ENCODE data around the gene PLEKHG5.

PLEKHG5 gene

GRCh38 chr1:6505367-6506209 is 14.1 kb upstream of the PLEKHG5 start:
- no peak overlapping the region for H3K4me3 ChIP-seq (ENCODE audit: low read length)
- H3K9me3 ChIP-seq (ENCODE audit: control insufficient read depth, insufficient read depth, low read length): no peaks in the 10 kb centered on the region
- DNase-seq (ENCODE audit: low read depth, low spot score): no peak
- WGBS (ENCODE audit: insufficient coverage, insufficient read length): no CpG with 5 or more reads among the region's 31 CpGs
- H3K36me3 ChIP-seq (ENCODE audit: control insufficient read depth, insufficient read depth, low read length): no peaks in the 10 kb centered on the region
- no peaks in the 10 kb centered on the region for H3K27me3 ChIP-seq (ENCODE audit: control insufficient read depth, insufficient read depth, low read length)
- H3K4me1 ChIP-seq (ENCODE audit: control insufficient read depth, insufficient read depth, low read length): peaks cover 4% of the 10 kb centered on the region; the same call in 1 of the 2 replicates
- H3K27ac ChIP-seq (ENCODE audit: low read length): no peak overlapping the region

- no peak for DNase-seq (ENCODE audit: low read depth, low spot score)
- WGBS (ENCODE audit: insufficient coverage, insufficient read length): no CpG with 5 or more reads among the region's 15 CpGs
- H3K27me3 ChIP-seq (ENCODE audit: control insufficient read depth, insufficient read depth, low read length): no peaks in the 10 kb centered on the region
- no peak overlapping the region for H3K27ac ChIP-seq (ENCODE audit: low read length)
- no peak overlapping the region for H3K4me3 ChIP-seq (ENCODE audit: low read length)
- no peaks in the 10 kb centered on the region for H3K36me3 ChIP-seq (ENCODE audit: control insufficient read depth, insufficient read depth, low read length)
- H3K4me1 ChIP-seq (ENCODE audit: control insufficient read depth, insufficient read depth, low read length): peaks cover 4% of the 10 kb centered on the region; the same call in 1 of the 2 replicates
- H3K9me3 ChIP-seq (ENCODE audit: control insufficient read depth, insufficient read depth, low read length): no peaks in the 10 kb centered on the region
These were observed 13.4 kb upstream of the PLEKHG5 start for GRCh38 chr1:6504887-6505286.

- Histone ChIP-seq H3K36me3 (ENCODE audit: control insufficient read depth, insufficient read depth, low read length) (no peaks in the 10 kb centered on the region), H3K4me3 (ENCODE audit: low read length) (no peak overlapping the region), H3K27ac (ENCODE audit: low read length) (no peak overlapping the region), H3K27me3 (ENCODE audit: control insufficient read depth, insufficient read depth, low read length) (no peaks in the 10 kb centered on the region), H3K4me1 (ENCODE audit: control insufficient read depth, insufficient read depth, low read length) (peaks cover 4% of the 10 kb centered on the region; the same call in 1 of the 2 replicates), H3K9me3 (ENCODE audit: control insufficient read depth, insufficient read depth, low read length) (no peaks in the 10 kb centered on the region)
- DNase-seq (ENCODE audit: low read depth, low spot score): no peak
- WGBS (ENCODE audit: insufficient coverage, insufficient read length): no CpG with 5 or more reads among the region's 20 CpGs
These were observed 12.6 kb upstream of the PLEKHG5 start for GRCh38 chr1:6503884-6504602.

- no CpG with 5 or more reads among the region's 31 CpGs for whole genome bisulfite sequencing (ENCODE audit: insufficient coverage, insufficient read length)
These were observed 10.8 kb upstream of the PLEKHG5 start for GRCh38 chr1:6502000-6502891.

GRCh38 chr1:6501279-6501813 is 9.9 kb upstream of the PLEKHG5 start:
- no peak overlapping the region for H3K27ac ChIP-seq (ENCODE audit: low read length)
- H3K4me3 ChIP-seq (ENCODE audit: low read length): no peak overlapping the region
- peaks cover 4% of the 10 kb centered on the region; the same call in 1 of the 2 replicates for H3K4me1 ChIP-seq (ENCODE audit: control insufficient read depth, insufficient read depth, low read length)
- no peaks in the 10 kb centered on the region for H3K36me3 ChIP-seq (ENCODE audit: control insufficient read depth, insufficient read depth, low read length)
- no CpG with 5 or more reads among the region's 10 CpGs for WGBS (ENCODE audit: insufficient coverage, insufficient read length)
- H3K9me3 ChIP-seq (ENCODE audit: control insufficient read depth, insufficient read depth, low read length): no peaks in the 10 kb centered on the region
- no peaks in the 10 kb centered on the region; the same call in 1 of the 2 replicates for H3K27me3 ChIP-seq (ENCODE audit: control insufficient read depth, insufficient read depth, low read length)
- DNase-seq (ENCODE audit: low read depth, low spot score): no peak

More at GRCh38 chr1:6502000-6502891, 10.8 kb upstream of the PLEKHG5 start:
- Histone ChIP-seq H3K4me3 (ENCODE audit: low read length) (no peak overlapping the region), H3K27ac (ENCODE audit: low read length) (no peak overlapping the region), H3K27me3 (ENCODE audit: control insufficient read depth, insufficient read depth, low read length) (no peaks in the 10 kb centered on the region), H3K36me3 (ENCODE audit: control insufficient read depth, insufficient read depth, low read length) (no peaks in the 10 kb centered on the region), H3K9me3 (ENCODE audit: control insufficient read depth, insufficient read depth, low read length) (no peaks in the 10 kb centered on the region), H3K4me1 (ENCODE audit: control insufficient read depth, insufficient read depth, low read length) (peaks cover 6% of the 10 kb centered on the region; the same call in 1 of the 2 replicates)
- no peak for DNase-seq (ENCODE audit: low read depth, low spot score)

GRCh38 chr1:6500544-6501278 is 9.2 kb upstream of the PLEKHG5 start:
- Histone ChIP-seq H3K27ac (ENCODE audit: low read length) (no peak overlapping the region), H3K36me3 (ENCODE audit: control insufficient read depth, insufficient read depth, low read length) (no peaks in the 10 kb centered on the region), H3K27me3 (ENCODE audit: control insufficient read depth, insufficient read depth, low read length) (no peaks in the 10 kb centered on the region; the same call in 1 of the 2 replicates), H3K9me3 (ENCODE audit: control insufficient read depth, insufficient read depth, low read length) (no peaks in the 10 kb centered on the region), H3K4me3 (ENCODE audit: low read length) (no peak overlapping the region), H3K4me1 (ENCODE audit: control insufficient read depth, insufficient read depth, low read length) (peaks cover 9% of the 10 kb centered on the region)
- no CpG with 5 or more reads among the region's 27 CpGs for WGBS (ENCODE audit: insufficient coverage, insufficient read length)
- DNase-seq (ENCODE audit: low read depth, low spot score): no peak

GRCh38 chr1:6499296-6499695 is 7.8 kb upstream of the PLEKHG5 start:
- DNase-seq (ENCODE audit: low read depth, low spot score): no peak
- H3K9me3 ChIP-seq (ENCODE audit: control insufficient read depth, insufficient read depth, low read length): no peaks in the 10 kb centered on the region
- peaks cover 11% of the 10 kb centered on the region for H3K4me1 ChIP-seq (ENCODE audit: control insufficient read depth, insufficient read depth, low read length)
- no peak overlapping the region for H3K4me3 ChIP-seq (ENCODE audit: low read length)
- H3K27ac ChIP-seq (ENCODE audit: low read length): no peak overlapping the region
- WGBS (ENCODE audit: insufficient coverage, insufficient read length): no CpG with 5 or more reads among the region's 4 CpGs
- no peaks in the 10 kb centered on the region; the same call in 1 of the 2 replicates for H3K36me3 ChIP-seq (ENCODE audit: control insufficient read depth, insufficient read depth, low read length)
- no peaks in the 10 kb centered on the region; the same call in 1 of the 2 replicates for H3K27me3 ChIP-seq (ENCODE audit: control insufficient read depth, insufficient read depth, low read length)

GRCh38 chr1:6498576-6499111 is 7.2 kb upstream of the PLEKHG5 start:
- peaks cover 8% of the 10 kb centered on the region for H3K4me1 ChIP-seq (ENCODE audit: control insufficient read depth, insufficient read depth, low read length)
- WGBS (ENCODE audit: insufficient coverage, insufficient read length): no CpG with 5 or more reads among the region's 13 CpGs
- no peaks in the 10 kb centered on the region for H3K9me3 ChIP-seq (ENCODE audit: control insufficient read depth, insufficient read depth, low read length)
- no peaks in the 10 kb centered on the region; the same call in 1 of the 2 replicates for H3K36me3 ChIP-seq (ENCODE audit: control insufficient read depth, insufficient read depth, low read length)
- no peak overlapping the region for H3K4me3 ChIP-seq (ENCODE audit: low read length)
- H3K27me3 ChIP-seq (ENCODE audit: control insufficient read depth, insufficient read depth, low read length): no peaks in the 10 kb centered on the region; the same call in 1 of the 2 replicates
- no peak overlapping the region for H3K27ac ChIP-seq (ENCODE audit: low read length)
- no peak for DNase-seq (ENCODE audit: low read depth, low spot score)

- H3K27me3 ChIP-seq (ENCODE audit: control insufficient read depth, insufficient read depth, low read length): no peaks in the 10 kb centered on the region; the same call in 1 of the 2 replicates
These were observed 6.6 kb upstream of the PLEKHG5 start for GRCh38 chr1:6497867-6498575.

More at GRCh38 chr1:6497867-6498575, 6.6 kb upstream of the PLEKHG5 start:
- no peak for DNase-seq (ENCODE audit: low read depth, low spot score)
- no peak overlapping the region for H3K4me3 ChIP-seq (ENCODE audit: low read length)
- no peaks in the 10 kb centered on the region for H3K9me3 ChIP-seq (ENCODE audit: control insufficient read depth, insufficient read depth, low read length)
- WGBS (ENCODE audit: insufficient coverage, insufficient read length): no CpG with 5 or more reads among the region's 20 CpGs
- no peaks in the 10 kb centered on the region; the same call in 1 of the 2 replicates for H3K36me3 ChIP-seq (ENCODE audit: control insufficient read depth, insufficient read depth, low read length)
- H3K4me1 ChIP-seq (ENCODE audit: control insufficient read depth, insufficient read depth, low read length): peaks cover 8% of the 10 kb centered on the region
- H3K27ac ChIP-seq (ENCODE audit: low read length): no peak overlapping the region

Data from iPS DF 6.9 (cell line).